HepG2 (cell line): ENCODE data around the gene PLD6. TPM values are rescaled to one million over a fixed set of nuclear protein-coding genes. Genes with fewer than 3 reads are reported as not detected.

Experiments
- ATAC-seq: fragments of 200-7000 bp; cut with Tn5 transposase; 3 replicates; pipeline ENCODE4 v1.9.1; 2020; ENCODE audit warnings: mild to moderate bottlenecking, moderate library complexity
- BruUV-seq: library from RNA; stranded (reverse); fragments of 400-500 nt; replicated peaks from 2 replicates; lab custom pipeline; 2021; lab: Mats Ljungman, UMichigan
- CTCF ChIA-PET: fragments of 300-600 bp; formaldehyde crosslinking; extraction: SDS; loops from one replicate; lab custom pipeline; 2021; ENCODE audit warnings: low total read pairs, inconsistent platforms, low intra/inter-chr PET ratio; lab: Yijun Ruan, JAX
- POLR2A ChIA-PET: fragments of 350-600 bp; sonication (Branson Sonifier 250); formaldehyde crosslinking; loops from one replicate; lab custom pipeline; 2020; ENCODE audit warnings: antibody characterized with exemption, inconsistent platforms; lab: Yijun Ruan, JAX
- DNase-seq: peaks from one replicate; pipeline ENCODE4 v3.0.0-alpha.2; 2015; ENCODE audit warnings: low spot score
- FAIRE-seq: peaks from 3 replicates; lab custom pipeline; 2011; peaks lifted over from hg19 to GRCh38; lab: Jason Lieb, UNC
- H2AFZ ChIP-seq: one replicate; pipeline ENCODE4 v1.6.1; 2011; ENCODE audit warnings: low read length, inconsistent platforms
- H3K27ac ChIP-seq: fragments of 300-600 bp; 3 replicates; pipeline ENCODE4 v1.8.0; 2011; ENCODE audit warnings: mixed run types, mild to moderate bottlenecking, mixed read lengths, low read length, inconsistent platforms; ENCODE audit not compliant: insufficient read depth; ENCODE audit errors: extremely low read length
- H3K27me3 ChIP-seq, 2 experiments: fragments of 200-600 bp in 1 of 2; 2 replicates in 1 of 2; 3 replicates in 1 of 2; pipeline versions ENCODE4 v1.6.0 to v1.8.0; 2011; ENCODE audit warnings: low read length in 2 of 2, mild to moderate bottlenecking in 2 of 2, moderate library complexity in 2 of 2, inconsistent platforms in 1 of 2; ENCODE audit not compliant: insufficient read depth in 2 of 2, control insufficient read depth in 1 of 2
- H3K36me3 ChIP-seq, 2 experiments: fragments of 200-600 bp in 1 of 2; replicated peaks in 1 of 2; 2 replicates in 1 of 2; 3 replicates in 1 of 2; pipeline versions ENCODE4 v1.5.1 to v1.8.0; 2011; ENCODE audit warnings: low read length in 2 of 2, inconsistent platforms in 1 of 2; ENCODE audit not compliant: insufficient read depth in 2 of 2, control insufficient read depth in 1 of 2
- H3K4me1 ChIP-seq: 2 replicates; pipeline ENCODE4 v1.5.1; 2012; ENCODE audit warnings: low read length, inconsistent platforms; ENCODE audit not compliant: insufficient read depth
- H3K4me2 ChIP-seq: 2 replicates; pipeline ENCODE4 v1.6.0; 2011; ENCODE audit warnings: low read depth, low read length, inconsistent platforms
- H3K4me3 ChIP-seq, 3 experiments: fragments of 200-600 bp in 1 of 3; sonication (generic), shearing (Covaris generic) in 1 of 3; replicated peaks in 1 of 3; 2 replicates each; pipeline ENCODE4 v1.5.1; 2011 to 2016; ENCODE audit warnings: low read length in 3 of 3, inconsistent platforms in 2 of 3, low read depth in 2 of 3, mild to moderate bottlenecking in 2 of 3, control low read depth in 1 of 3, mixed read lengths in 1 of 3; ENCODE audit not compliant: insufficient read depth in 1 of 3
- H3K79me2 ChIP-seq: one replicate; pipeline ENCODE4 v1.6.1; 2011; ENCODE audit warnings: low read length, inconsistent platforms; ENCODE audit not compliant: insufficient read depth
- H3K9ac ChIP-seq: 2 replicates; pipeline ENCODE4 v1.6.0; 2011; ENCODE audit warnings: mild to moderate bottlenecking, low read depth, low read length, inconsistent platforms; ENCODE audit not compliant: insufficient read depth
- H3K9me3 ChIP-seq: 2 replicates; pipeline ENCODE4 v1.5.1; 2012; ENCODE audit warnings: mild to moderate bottlenecking, low read length
- H4K20me1 ChIP-seq: 2 replicates; pipeline ENCODE4 v1.6.0; 2011; ENCODE audit warnings: inconsistent platforms, mild to moderate bottlenecking, low read length, moderate library complexity; ENCODE audit not compliant: insufficient read depth
- CREBL2 ChIP-seq: sonication (generic); formaldehyde crosslinking; IDR thresholded peaks from 2 replicates; pipeline ENCODE4 v1.8.1; 2023; ENCODE audit warnings: missing genetic modification reagents, mild to moderate bottlenecking, borderline replicate concordance
- JUN ChIP-seq: sonication (generic); formaldehyde crosslinking; IDR thresholded peaks from 2 replicates; pipeline ENCODE4 v1.4.0; 2020; ENCODE audit warnings: mild to moderate bottlenecking, missing genetic modification reagents
- MIER2 ChIP-seq: IDR thresholded peaks from 2 replicates; pipeline ENCODE4 v1.6.1; 2016; ENCODE audit warnings: missing biosample characterization, missing genetic modification reagents
- RBM39 ChIP-seq: fragments of 200-400 bp; formaldehyde crosslinking; IDR thresholded peaks from one replicate; pipeline ENCODE4 v1.6.1; 2018; ENCODE audit warnings: antibody characterized with exemption, mild to moderate bottlenecking, low read depth, low read length; ENCODE audit not compliant: poor library complexity, severe bottlenecking
- SMAD1 ChIP-seq: sonication (generic); formaldehyde crosslinking; IDR thresholded peaks from 2 replicates; pipeline ENCODE4 v1.4.0; 2020; ENCODE audit warnings: missing genetic modification reagents, low read depth, mild to moderate bottlenecking, borderline replicate concordance
- ZXDC ChIP-seq: sonication (generic); formaldehyde crosslinking; IDR thresholded peaks from 2 replicates; pipeline ENCODE4 v1.5.0; 2020; ENCODE audit warnings: mild to moderate bottlenecking, missing genetic modification reagents
- WGBS: methylation state at CpG from one replicate; pipeline ENCODE4 v1.1.6; 2017; ENCODE audit warnings: low lambda C conversion rate; 5-methylcytosine and 5-hydroxymethylcytosine counted together
- in situ Hi-C: cut with HindIII; loops from 2 replicates; pipeline ENCODE4 v1.10.0; 2017; ENCODE audit warnings: low pct_unique_long_range_greater_than_20kb; ENCODE audit not compliant: extremely low pct_ligation_motif_present
- intact Hi-C: fragments of 100-400 bp; cut with micrococcal nuclease; formaldehyde crosslinking; loops from one replicate; pipeline ENCODE4 v1.10.0; 2022; ENCODE audit not compliant: unreplicated experiment
- polyA plus RNA-seq, 8 experiments: library from polyadenylated mRNA; depleted of rRNA in 3 of 8; stranded (reverse) in 7 of 8; unstranded in 1 of 8; fragments of >200 nt; fragmentation: Illumina TruSeq in 4 of 8; extraction: Trizol in 4 of 8; gene quantifications; 2 replicates each; pipeline versions ENCODE4 v1.2.1 to v1.2.3, GENCODE V29; 2011 to 2016; ENCODE audit warnings: low read depth in 4 of 8, missing spikeins in 1 of 8, mixed read lengths in 1 of 8; ENCODE audit not compliant: insufficient read depth in 1 of 8
- total RNA-seq, 5 experiments: library from RNA; depleted of rRNA; stranded (reverse); fragments of >200 nt; fragmentation: Illumina TruSeq; extraction: Trizol; gene quantifications; 2 replicates each; pipeline ENCODE4 v1.2.3, GENCODE V29; 2016; ENCODE audit warnings: low read depth in 1 of 5

PLD6 gene
- total and polyA plus RNA-seq, 2 of the 13 experiments (the other 11 are each of a cell fraction or from before 2014, with no cell fraction given) = 5.2 to 11.4 TPM

GRCh38 chr17:17173921-17174320, 32.2 kb downstream of the PLD6 start:
- H3K36me3 ChIP-seq = peaks cover 21 to 64% of the 10 kb centered on the region in 2 experiments; a peak in 4 of 5 replicates
- BruUV-seq = no TSS peak
- POLR2A ChIA-PET = no interaction called here

More at GRCh38 chr17:17173921-17174320, 32.2 kb downstream of the PLD6 start:
- H2AFZ ChIP-seq = no peak overlapping the region
- FAIRE-seq (no peak), DNase-seq (no peak), ATAC-seq (no peak)
- H3K4me3 ChIP-seq = no peak overlapping the region
- 99% methylated on average over 10 of the region's 14 CpGs for WGBS
- no peak overlapping the region for H3K4me2 ChIP-seq
- H3K9me3 ChIP-seq = no peaks in the 10 kb centered on the region
- no peaks in the 10 kb centered on the region for H3K27me3 ChIP-seq
- CTCF ChIA-PET = no interaction called here
- TF ChIP-seq RBM39 (no peak), MIER2 (CRISPR knock-in tag) (no peak), ZXDC (CRISPR knock-in tag) (no peak), JUN (CRISPR knock-in tag) (no peak), SMAD1 (CRISPR knock-in tag) (no peak), CREBL2 (CRISPR knock-in tag) (no peak)
- no peaks in the 10 kb centered on the region for H3K4me1 ChIP-seq
- H4K20me1 ChIP-seq = no peaks in the 10 kb centered on the region
- H3K27ac ChIP-seq = no peak overlapping the region
- H3K79me2 ChIP-seq = no peaks in the 10 kb centered on the region
- in situ Hi-C loops = no loop called here
- intact Hi-C loops = no loop called here
- no peak overlapping the region for H3K9ac ChIP-seq
